ENCODE data around the gene CA10. TPM values are rescaled to one million over a fixed set of nuclear protein-coding genes. Genes with fewer than 3 reads are reported as not detected.

CA10 gene
- total RNA-seq, 1 experiment from 2014 or later, result not detected

GRCh38 chr17:51926448-51926847, 232.1 kb downstream of the CA10 start:
- no peaks in the 10 kb centered on the region for H3K79me2 ChIP-seq (ENCODE audit: low read depth)
- H4K20me1 ChIP-seq (ENCODE audit: insufficient read depth), result no peaks in the 10 kb centered on the region
- no peaks in the 10 kb centered on the region for H3K9me3 ChIP-seq (ENCODE audit: insufficient read depth, low read depth)
- no peak overlapping the region for H2AFZ ChIP-seq
- no peak for DNase-seq
- TF ChIP-seq EZH2 (IDR thresholded peaks at IDR 0.05; ENCODE audit: low read depth) (no peak), CTCF (conservative IDR thresholded peaks at IDR 0.05) (no peak)
- no peak overlapping the region for H3K4me2 ChIP-seq
- H3K4me3 ChIP-seq, result no peak overlapping the region
- H3K36me3 ChIP-seq (ENCODE audit: low read depth), result no peaks in the 10 kb centered on the region
- no peaks in the 10 kb centered on the region for H3K9me2 ChIP-seq (ENCODE audit: insufficient read depth)
- no peaks in the 10 kb centered on the region for H3K27me3 ChIP-seq (ENCODE audit: insufficient read depth, low read depth)
- no TSS peak for BruUV-seq (replicated peaks)
- H3K4me1 ChIP-seq (replicated peaks; ENCODE audit: insufficient read depth), result no peaks in the 10 kb centered on the region
- H3K27ac ChIP-seq, result no peak overlapping the region
- ChIA-PET POLR2A (ENCODE audit: unreplicated experiment) (no interaction called here), CTCF (no interaction called here)
- intact Hi-C loops (cut with micrococcal nuclease; ENCODE audit: unreplicated experiment), result no loop called here
- H3F3A ChIP-seq (ENCODE audit: insufficient read depth, low read depth), result no peaks in the 10 kb centered on the region

GRCh38 chr17:51921500-51921899, 237.0 kb downstream of the CA10 start:
- TF ChIP-seq EZH2 (IDR thresholded peaks at IDR 0.05; ENCODE audit: low read depth), result no peak
- TF ChIP-seq CTCF (conservative IDR thresholded peaks at IDR 0.05), result no peak
- CTCF ChIA-PET, result no interaction called here
- DNase-seq, result no peak
- no peaks in the 10 kb centered on the region for H3K27me3 ChIP-seq (ENCODE audit: insufficient read depth, low read depth)
- H3F3A ChIP-seq (ENCODE audit: insufficient read depth, low read depth), result no peaks in the 10 kb centered on the region
- POLR2A ChIA-PET (ENCODE audit: unreplicated experiment), result no interaction called here
- no peaks in the 10 kb centered on the region for H4K20me1 ChIP-seq (ENCODE audit: insufficient read depth)
- no peak overlapping the region for H3K4me2 ChIP-seq
- no peaks in the 10 kb centered on the region for H3K9me2 ChIP-seq (ENCODE audit: insufficient read depth)
- no peaks in the 10 kb centered on the region for H3K79me2 ChIP-seq (ENCODE audit: low read depth)
- no TSS peak for BruUV-seq (replicated peaks)
- H3K36me3 ChIP-seq (ENCODE audit: low read depth), result no peaks in the 10 kb centered on the region
- H3K27ac ChIP-seq, result no peak overlapping the region
- no peak overlapping the region for H3K4me3 ChIP-seq
- H3K9me3 ChIP-seq (ENCODE audit: insufficient read depth, low read depth), result no peaks in the 10 kb centered on the region
- H3K4me1 ChIP-seq (replicated peaks; ENCODE audit: insufficient read depth), result no peaks in the 10 kb centered on the region
- H2AFZ ChIP-seq, result no peak overlapping the region
- intact Hi-C loops (cut with micrococcal nuclease; ENCODE audit: unreplicated experiment), result no loop called here

- TF ChIP-seq CTCF (conservative IDR thresholded peaks at IDR 0.05) (no peak), EZH2 (IDR thresholded peaks at IDR 0.05; ENCODE audit: low read depth) (no peak)
These were observed 243.9 kb downstream of the CA10 start for GRCh38 chr17:51914577-51914976.

More at GRCh38 chr17:51914577-51914976, 243.9 kb downstream of the CA10 start:
- H3K9me2 ChIP-seq (ENCODE audit: insufficient read depth), result no peaks in the 10 kb centered on the region
- H2AFZ ChIP-seq, result no peak overlapping the region
- BruUV-seq (replicated peaks), result no TSS peak
- H3K4me1 ChIP-seq (replicated peaks; ENCODE audit: insufficient read depth), result no peaks in the 10 kb centered on the region
- no peak for DNase-seq
- no peaks in the 10 kb centered on the region for H3K79me2 ChIP-seq (ENCODE audit: low read depth)
- intact Hi-C loops (cut with micrococcal nuclease; ENCODE audit: unreplicated experiment), result no loop called here
- H4K20me1 ChIP-seq (ENCODE audit: insufficient read depth), result no peaks in the 10 kb centered on the region
- POLR2A ChIA-PET (ENCODE audit: unreplicated experiment), result no interaction called here
- H3K27ac ChIP-seq, result no peak overlapping the region
- H3K9me3 ChIP-seq (ENCODE audit: insufficient read depth, low read depth), result no peaks in the 10 kb centered on the region
- no peak overlapping the region for H3K4me3 ChIP-seq
- H3K27me3 ChIP-seq (ENCODE audit: insufficient read depth, low read depth), result no peaks in the 10 kb centered on the region
- CTCF ChIA-PET, result no interaction called here
- no peaks in the 10 kb centered on the region for H3F3A ChIP-seq (ENCODE audit: insufficient read depth, low read depth)
- no peaks in the 10 kb centered on the region for H3K36me3 ChIP-seq (ENCODE audit: low read depth)
- H3K4me2 ChIP-seq, result no peak overlapping the region

Measured in PC-9 (cell line).